Stimulated activated CD4-positive, alpha-beta T cell treated with anti-CD3 and anti-CD28 coated beads, Interleukin-1b, Interleukin-23, amount 100 ng/mL, for 24 hours (primary cell): ENCODE measurements around the gene SLC27A4.

Experiments
- DNase-seq, 4 experiments: peaks; one replicate each; pipeline ENCODE4 v3.0.0-alpha.2; 2020; ENCODE audit warnings: low read depth in 4 of 4, low spot score in 1 of 4

The SLC27A4 gene

DNA sequence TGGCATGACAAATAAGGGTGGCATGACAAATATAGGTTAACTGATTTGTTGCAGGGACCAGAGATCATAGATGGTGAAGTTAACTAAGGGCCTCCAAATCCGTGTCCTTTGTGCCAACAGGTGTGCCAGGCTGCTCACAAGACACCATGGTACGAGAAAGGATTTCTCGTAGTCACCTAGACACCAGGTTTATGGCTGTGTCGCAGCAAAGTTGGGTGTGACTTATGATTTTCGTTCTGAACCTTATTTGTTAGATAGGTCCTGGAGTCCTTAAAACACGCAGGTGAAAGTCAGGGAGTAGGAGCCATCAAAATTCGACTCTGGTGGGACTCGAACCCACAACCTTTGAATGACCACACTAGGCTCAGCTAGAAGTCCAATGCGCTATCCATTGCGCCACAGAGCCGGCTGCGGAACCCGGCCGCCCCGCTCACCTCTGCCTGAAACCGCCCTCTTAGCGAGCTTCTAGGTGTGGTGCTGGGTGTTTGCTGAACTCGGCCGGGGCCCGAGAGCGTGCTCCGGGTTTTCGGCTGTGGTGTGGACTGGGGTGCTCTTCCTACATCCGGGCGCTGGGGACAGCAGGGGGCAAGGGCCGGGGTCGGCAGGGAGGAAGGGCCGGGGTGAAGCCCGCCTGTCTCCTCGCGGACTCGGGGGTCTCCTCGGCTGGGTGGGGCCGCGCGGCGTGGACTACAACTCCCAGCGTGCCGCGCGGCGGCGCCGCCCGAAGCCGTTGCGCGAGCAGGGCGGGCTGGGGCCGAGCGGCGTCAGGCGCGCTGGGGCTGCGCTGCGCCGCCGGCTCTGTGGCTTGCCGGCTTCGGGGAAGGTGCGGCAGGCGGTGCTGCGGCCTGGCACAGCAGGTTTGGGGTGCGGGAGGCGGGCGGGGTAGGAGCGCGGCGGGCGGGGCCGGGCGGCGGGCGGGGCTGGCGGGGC is at the start of gene SLC27A4:
Gene SLC27A4 (plus strand): TSS at position 767 of the 930 bp plus-strand sequence. CDS start 2,606 bp downstream, outside the sequence.
- peak; percentile 53 to 75 (median 62) for DNase-seq

DNA sequence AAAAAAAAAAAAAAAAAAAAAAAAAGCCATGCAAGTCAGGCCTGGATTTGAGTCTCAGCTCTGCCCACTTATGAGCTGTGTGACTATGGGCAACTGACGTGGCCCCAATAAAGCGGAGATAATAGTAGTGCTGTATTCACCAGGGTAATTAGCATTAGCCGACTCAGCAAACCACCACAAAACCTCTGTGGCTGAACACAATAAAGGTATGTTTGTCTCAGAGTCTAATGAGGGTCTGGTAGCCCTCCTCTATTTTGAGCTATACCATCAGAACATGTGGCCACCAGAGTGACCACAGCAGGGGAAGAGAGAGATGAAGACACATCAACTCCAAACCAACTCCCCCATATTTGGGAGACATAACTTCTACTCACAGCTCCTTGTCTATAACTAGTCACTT is 48.3 kb upstream of the SLC27A4 start:
- DNase-seq: no peak

DNA sequence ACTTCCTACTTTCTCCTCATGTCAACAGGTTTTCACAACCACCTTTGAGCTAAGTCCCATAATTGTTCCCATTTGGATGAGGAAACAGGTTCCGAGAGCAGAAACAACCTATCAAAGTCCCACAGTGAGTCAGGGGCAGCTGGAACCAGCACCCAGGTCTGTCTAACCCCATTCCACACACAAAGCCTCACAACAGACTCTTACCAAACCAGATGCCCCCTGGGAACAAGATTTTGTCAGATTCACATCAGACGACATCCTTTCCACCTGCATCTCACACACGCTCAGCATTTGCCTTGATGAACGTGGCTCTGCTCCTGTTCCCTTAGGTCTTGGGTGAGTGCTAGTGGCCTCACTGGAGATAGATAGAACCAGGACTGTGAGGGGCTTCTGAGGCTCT is 47.2 kb upstream of the SLC27A4 start:
- no peak for DNase-seq

DNA sequence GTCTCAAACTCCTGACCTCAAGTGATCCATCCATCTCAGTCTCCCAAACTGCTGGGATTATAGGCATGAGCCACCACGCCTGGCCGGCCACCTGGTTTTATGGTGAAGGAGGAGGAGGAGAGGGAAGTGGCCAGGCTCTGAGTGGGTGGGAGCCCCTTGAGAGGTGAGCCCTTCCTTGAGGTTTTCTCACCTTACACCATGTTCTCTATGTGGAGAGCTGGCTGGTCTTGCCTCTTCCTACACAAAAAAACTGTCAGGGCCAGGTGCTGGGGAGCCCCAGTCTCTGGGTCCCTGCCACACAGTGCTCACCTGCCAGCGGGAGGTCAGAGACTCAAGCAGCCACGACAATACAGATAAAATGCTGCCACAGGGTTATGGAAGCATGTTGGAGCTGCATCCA is 46.2 kb upstream of the SLC27A4 start:
- no peak for DNase-seq

DNA sequence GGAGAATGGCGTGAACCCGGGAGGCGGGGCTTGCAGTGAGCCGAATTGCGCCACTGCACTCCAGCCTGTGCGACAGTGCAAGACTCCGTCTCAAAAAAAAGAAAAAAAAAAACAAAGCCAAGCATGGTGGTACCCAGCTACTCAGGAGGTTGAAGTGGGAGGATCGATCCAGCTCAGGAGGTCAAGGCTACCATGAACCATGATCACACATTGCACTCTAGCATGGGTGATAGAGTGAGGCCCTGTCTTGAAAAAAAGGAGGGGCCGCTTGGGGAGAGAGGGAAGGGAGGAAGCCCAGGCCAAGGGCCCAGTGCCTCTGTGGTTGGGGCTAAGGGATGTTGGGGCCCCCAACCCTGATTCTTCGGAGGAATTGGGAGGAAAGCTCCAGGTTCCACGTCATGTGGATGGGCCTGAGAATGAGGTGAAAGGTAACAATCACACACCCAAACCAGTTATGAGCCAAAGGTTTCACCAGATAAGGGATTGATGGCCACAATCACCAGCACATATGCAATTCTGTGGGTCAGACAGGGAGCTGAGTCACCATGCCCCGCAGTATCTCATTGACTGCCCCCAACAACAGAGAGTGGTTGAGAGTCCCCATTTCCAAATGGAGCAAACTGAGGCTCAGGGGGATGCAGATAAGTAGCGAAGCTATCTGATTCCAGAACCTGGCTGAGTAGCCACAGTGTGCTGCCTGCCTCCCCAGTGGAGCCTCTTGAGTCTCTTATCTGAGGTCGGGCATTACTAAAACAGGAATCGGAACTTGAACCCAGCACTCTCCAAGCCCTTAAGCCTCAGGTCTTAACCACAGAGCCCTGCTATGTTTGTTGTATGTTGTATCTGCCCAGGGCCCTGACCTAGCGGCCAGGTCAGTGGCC is 43.7 kb upstream of the SLC27A4 start:
- DNase-seq: no peak

DNA sequence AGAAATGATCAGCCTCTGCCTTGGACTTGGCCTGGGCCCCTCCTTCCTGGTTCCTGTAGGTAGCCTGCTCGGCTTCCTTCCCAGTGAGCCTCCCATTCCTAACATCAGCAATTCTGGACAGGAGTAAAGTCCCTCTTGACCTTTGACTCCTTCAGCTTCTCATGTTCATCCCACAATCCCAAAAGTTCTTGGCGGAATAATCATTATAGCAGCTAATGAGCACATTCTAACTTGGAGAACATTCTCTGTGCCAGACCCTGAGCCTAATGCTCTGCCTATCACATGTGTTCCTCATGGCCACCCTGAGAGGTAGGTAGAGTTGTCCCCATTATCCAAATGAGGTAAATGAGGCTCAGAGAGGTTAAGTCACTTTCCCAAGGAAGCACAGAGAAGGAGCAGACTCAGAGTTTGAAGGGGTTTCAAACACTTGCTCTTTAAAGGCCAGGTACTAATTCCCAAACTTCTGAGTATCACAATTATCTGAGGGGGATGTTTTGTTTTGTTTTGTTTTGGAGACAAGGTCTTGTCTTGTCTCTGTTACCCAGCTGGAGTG is 43.0 kb upstream of the SLC27A4 start:
- DNase-seq: no peak

DNA sequence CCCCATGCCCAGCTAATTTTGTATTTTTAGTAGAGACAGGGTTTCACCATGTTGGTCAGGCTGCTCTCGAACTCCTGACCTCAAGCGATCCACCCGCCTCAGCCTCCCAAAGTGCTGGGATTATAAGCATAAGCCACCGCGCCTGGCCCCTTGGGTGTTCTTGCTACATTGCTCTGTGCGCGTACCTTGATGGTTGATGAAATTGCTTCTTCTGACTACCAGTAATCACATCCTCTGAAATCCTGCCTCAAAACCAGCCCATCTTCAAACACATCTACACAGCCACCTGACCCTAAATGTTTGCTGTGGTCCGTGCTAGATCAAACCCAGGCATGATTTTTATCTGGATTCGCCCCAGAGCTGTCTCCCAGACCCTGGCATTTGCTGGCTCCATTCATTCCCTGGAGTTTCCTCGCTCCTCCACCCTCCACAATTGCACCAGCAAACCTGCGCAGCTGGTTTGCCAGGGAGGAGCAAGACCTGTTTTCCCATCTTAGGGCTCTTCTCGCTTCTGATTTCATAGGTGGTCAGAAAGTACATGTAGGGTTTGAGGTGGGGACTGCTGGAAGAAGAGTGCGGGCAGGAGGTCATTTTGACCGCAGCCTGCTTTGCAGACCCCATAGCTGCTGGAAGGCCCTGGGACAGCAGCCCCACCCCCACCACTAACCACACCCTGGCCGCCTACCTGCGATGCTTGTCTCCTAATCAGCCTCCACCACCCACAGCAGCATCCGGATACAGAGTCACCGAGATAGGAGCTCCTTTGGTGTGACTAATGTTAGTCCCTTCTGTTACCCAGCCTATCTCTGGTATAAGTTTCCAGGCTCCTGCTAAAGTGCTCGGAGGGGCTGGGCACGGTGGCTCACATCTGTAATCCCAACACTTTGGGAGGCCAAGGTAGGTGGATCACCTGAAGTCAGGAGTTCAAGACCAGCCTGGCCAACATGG is 41.5 kb upstream of the SLC27A4 start:
- no peak for DNase-seq

DNA sequence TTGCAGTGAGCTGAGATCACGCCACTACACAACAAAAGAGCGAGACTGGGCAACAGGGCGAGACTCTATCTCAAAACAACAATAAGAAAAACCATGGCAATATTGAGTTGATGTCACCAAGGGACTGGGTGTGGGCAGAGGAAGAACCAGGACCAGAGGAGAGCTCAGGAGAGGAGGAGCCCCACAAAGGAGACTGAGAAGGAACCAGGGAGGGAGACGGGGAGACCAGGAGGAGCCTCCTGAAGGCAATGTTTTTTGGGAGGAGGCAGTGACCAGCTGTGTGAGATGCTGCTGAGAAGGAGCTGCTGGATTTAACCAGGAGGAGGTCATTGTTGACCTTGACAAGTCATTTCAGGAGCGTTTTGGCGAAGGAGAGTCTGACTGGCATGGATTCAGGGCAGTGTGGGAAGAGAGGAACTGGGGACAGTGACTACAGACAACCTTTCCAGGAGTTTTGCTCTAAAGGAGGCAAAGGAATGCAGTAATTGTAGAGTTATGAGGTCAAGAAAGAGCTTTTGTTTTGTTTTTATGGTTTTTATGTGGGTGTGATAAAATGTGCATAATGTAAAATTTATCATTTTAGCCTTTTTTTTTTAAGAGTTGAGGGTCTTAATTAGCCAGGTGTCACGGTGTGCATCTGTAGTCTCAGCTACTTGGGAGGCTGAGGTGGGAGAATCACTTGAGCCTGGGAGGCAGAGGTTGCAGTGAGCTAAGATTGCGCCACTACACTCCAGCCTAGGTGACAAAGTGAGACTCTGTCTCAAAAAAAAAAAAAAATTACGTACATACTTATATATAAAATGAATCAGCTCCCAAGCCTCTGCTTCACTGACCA is 36.0 kb upstream of the SLC27A4 start:
- no peak for DNase-seq

DNA sequence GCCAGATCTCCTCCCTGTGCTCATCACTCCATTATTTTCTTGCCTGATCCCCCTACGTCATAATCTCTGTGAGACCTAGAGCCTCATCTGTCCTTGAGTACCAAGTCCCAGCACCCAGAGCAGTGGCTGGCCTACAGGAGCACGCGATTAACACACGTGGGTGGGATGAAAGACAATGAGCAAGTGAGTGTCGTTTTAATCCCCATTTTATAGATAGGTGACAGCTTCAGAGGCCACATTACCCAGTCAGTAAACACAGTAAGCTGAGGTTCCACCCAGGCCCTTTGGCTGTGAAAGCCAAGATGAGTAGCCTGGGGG is 35.4 kb upstream of the SLC27A4 start:
- no peak for DNase-seq

DNA sequence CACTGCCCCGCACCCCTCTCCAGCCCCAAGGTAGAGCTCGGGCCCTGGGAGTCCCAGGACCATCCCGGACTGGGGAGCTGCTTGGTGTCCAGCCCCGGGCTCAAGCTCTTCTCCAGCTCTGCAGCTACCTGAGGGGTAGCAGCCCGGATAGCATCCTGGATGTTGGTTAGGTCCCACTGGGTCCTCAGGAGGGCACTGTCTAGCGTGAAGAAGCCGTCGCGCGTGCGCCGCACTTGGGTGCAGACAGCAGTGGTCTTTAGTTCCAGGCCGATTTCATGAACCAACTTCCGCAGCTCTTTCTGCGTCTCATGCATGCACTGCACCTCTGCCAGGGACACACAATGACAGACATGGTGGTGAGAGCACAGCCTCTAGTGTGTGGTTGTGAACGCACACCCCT is 30.8 kb upstream of the SLC27A4 start:
- DNase-seq: no peak

DNA sequence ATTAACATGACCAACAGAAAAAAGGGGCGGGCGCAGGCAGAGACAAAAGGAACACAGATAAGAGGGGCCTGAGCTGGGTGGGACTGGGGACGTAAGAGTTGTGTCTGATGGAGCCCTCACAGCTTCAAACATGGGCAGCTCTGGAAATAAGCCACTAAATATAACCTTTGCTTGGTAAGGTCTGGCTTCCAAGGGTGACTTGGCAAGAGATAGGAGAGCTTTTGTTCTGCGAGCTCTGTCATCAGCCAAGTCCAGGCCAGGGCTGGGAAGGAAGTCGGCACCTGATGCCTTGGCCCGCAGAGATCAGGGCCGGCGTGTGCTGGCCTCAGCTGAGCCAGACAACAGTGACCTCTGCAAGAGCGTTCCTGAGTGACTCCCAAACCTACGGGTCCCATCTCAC is 29.9 kb upstream of the SLC27A4 start:
- DNase-seq: no peak

DNA sequence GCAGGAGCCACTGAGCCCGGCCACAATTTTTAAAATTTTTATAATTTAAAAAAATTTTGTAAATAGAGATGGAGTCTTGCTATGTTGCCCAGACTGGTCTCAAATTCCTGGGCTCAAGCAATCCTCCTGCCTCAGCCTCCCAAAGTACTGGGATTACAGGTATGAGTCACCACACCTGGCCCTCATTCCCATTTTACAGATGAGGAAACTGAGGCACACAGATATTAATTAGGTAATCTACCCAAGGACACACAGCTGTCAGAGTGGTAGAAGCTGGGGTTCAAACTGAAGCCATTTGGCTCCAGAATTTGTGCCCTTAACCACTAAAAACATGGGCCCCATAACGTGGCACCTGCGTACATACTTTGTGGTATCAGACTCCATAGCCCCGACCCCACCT is 25.6 kb upstream of the SLC27A4 start:
- DNase-seq: no peak

DNA sequence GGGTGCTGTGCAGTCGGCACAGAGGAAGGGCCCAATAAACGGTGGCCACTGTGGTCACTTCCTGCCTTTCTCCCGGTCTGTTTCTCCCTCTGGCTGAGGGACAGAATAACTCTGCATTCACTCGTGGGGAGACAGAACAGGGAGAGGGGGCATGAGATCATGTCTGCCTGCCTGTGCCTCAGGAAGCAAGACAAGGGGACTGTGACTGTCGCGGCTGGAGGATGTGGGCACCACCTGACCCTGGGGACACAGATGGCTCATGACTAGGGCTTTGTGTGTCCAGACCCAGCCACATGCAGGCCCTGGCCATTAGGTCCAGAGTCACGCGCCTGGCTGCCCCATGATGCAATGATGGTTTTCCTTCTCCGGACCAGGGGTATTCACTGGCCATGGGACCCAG is 23.9 kb upstream of the SLC27A4 start:
- DNase-seq: no peak

DNA sequence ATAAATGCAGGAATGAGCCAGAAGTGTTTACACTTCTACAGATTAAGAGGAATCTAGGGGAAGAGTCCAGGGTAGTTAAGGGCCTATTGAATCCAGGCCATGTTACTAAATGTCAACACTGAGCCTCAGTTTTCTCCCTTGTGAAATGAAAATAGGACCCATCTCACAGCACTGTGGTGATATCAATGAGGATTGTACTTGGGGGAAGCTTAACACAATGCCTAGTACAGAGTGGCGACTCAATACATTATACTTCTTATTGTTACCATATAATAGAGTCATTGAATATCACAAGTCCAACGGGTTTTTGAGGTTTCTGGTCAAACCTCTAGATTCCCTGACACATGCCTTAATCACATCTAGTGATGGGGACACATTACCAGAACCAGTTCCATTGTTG is 22.7 kb upstream of the SLC27A4 start:
- DNase-seq: no peak

DNA sequence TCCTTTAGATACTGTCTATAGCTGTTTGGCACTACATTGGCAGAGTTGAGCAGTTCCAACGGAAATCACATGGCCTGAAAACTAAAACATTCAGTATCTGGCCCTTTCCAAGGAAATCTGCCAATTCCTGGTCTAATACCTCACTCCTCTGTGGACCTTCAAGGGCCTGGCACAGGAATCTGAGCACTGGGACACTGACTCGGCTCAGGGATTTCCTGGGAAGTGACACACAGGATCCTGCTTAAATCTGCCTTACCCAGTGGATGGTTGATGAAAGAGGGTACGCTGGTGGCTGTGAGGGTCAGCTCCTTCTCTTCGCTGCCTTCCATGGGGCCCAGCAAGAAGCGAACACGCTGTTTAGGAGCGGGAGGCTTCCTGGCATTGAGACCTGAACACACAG is 19.0 kb upstream of the SLC27A4 start:
- DNase-seq: no peak

DNA sequence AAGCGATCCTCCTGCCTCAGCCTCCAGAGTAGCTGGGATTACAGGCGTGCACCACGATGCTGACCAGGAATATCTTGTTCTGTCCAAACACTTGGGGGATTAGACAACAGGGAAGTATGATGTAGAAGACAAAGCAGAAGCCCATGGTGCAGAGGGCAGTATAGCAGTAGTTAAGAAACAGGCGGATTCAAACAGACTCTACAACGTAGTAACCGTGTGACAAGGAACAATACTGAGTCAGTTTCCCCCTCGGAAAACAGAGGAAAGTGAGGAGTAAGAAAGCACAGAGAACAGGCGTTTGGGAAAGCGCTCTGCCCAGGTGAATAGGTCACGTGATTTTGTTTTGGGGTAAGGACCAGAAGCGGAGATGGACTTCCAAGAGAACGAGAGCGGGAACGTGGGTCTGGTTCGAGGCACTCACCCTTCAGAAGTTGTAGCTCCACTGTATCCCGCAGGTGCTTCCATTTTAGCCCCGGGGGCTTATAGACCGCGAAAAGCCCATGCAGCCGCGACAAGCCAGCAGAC is 18.4 kb upstream of the SLC27A4 start:
- DNase-seq: no peak

DNA sequence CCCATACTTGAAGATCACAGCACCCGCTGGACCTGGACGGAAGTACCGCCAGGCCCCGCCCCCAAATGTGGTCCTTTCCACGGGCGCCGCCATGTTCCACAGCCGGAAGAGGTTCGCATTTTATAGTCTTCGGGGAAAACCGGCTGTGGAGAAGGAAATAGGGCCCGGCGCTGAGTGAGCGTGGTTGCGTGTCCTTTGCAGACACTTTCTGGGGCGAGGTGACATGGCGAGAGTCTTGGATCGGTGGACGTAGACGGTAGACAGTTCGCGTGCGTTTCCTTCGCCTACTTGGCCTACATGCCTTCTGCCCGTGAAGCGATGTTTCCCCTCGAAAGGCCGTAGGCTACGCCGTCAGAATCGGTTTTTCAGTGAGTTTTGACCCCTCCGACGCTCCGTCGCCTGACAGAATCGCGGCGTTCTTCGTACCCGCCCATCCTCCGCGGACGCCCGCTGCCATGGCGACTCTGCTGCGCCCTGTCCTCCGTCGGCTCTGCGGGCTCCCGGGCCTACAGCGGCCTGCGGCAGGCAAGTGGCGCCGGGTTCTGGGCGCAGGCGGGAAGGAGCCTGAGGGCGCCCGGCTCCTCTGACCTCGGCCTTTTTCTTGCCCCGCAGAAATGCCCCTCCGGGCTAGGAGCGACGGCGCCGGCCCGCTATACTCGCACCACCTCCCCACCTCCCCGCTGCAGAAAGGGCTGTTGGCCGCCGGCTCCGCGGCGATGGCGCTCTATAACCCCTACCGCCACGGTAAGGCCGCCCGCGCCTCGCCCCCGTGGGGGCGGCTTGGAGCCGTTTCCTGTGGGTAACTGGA is 17.7 kb upstream of the SLC27A4 start, which contains the start of the genes COQ4 and TRUB2:
Gene COQ4 (plus strand): TSS at position 436 of the 808 bp plus-strand sequence. CDS start 20 bp downstream, at position 456.
Gene TRUB2 (minus strand): TSS at position 44 of the 808 bp plus-strand sequence. CDS start 39 bp downstream, at position 5.
- peak; percentile 86 to 92 (median 87) for DNase-seq

DNA sequence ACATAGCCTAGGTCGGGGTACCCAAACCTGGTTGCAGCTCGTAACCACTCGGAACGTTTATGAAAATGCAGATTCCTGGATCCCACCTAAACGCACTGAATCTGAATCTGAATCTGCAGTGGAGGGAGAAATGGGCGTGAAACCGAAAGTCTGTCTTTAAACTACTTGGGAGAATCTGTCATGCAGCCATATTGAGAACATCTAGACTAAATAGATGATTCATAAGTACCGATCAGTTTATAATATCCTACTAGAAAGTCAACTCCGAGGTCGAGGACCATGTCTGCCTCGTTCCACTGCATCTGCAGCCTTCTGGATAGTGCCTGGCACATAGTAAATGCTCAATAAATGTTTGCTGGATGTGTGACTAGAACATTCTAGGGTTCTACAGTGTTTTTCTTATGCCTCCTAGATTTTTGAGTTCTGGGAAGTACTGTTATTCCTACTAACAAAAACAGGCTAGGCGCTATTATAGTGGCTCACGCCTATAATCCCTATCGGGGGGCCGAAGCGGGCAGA is 17.1 kb upstream of the SLC27A4 start:
- DNase-seq: no peak
